ENCODE results near the gene RCBTB1.

The RCBTB1 gene

DNA sequence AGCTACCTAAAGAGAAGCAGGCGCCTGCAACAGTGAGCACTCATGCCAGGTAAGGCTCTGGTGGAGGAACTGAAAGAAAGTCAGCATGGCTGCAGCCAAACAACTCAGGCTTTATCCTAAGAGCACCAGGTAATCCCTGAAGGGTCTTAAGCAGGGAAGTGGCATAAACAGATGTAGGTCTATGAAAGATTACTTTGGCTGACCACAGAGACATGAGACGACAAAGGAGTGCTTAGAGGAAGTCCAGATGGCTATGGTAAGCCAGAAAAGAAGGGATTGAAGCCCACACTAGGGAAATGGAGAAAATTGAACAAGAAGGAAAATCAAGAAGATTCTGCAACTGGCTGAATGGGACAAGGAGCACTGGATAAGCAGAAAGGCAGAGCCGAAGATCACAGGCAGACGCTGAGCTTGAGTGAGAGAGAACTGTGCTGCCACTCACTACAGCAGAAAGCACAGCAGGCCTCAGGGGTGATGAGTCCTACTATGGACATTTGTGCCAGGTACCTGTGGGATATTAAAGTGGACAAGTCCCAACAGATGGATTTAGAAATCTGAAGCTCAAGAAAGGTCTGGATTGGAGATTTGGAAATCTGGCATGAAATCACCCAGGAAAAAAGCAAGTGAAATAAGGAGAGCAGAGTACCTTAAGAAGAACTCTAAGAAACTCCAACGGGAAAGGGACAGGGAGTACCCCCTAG, 4.2 kb downstream of the RCBTB1 start:
- TF ChIP-seq, protein P1, sequence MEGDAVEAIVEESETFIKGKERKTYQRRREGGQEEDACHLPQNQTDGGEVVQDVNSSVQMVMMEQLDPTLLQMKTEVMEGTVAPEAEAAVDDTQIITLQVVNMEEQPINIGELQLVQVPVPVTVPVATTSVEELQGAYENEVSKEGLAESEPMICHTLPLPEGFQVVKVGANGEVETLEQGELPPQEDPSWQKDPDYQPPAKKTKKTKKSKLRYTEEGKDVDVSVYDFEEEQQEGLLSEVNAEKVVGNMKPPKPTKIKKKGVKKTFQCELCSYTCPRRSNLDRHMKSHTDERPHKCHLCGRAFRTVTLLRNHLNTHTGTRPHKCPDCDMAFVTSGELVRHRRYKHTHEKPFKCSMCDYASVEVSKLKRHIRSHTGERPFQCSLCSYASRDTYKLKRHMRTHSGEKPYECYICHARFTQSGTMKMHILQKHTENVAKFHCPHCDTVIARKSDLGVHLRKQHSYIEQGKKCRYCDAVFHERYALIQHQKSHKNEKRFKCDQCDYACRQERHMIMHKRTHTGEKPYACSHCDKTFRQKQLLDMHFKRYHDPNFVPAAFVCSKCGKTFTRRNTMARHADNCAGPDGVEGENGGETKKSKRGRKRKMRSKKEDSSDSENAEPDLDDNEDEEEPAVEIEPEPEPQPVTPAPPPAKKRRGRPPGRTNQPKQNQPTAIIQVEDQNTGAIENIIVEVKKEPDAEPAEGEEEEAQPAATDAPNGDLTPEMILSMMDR (IDR thresholded peaks at IDR 0.05; ENCODE audit: low read depth, low read length): no peak
- no peaks in the 10 kb centered on the region for H3K9me3 ChIP-seq (ENCODE audit: severe bottlenecking)
- peaks cover 18% of the 10 kb centered on the region for H3K36me3 ChIP-seq
- H3K4me3 ChIP-seq (ENCODE audit: low read depth, low read length): peak overlapping the region; percentile 9
- no peaks in the 10 kb centered on the region for H3K27me3 ChIP-seq (ENCODE audit: insufficient read depth, low read depth, severe bottlenecking)
- peak; percentile 51 for DNase-seq
- H3K27ac ChIP-seq: peak overlapping the region; percentile 94

DNA sequence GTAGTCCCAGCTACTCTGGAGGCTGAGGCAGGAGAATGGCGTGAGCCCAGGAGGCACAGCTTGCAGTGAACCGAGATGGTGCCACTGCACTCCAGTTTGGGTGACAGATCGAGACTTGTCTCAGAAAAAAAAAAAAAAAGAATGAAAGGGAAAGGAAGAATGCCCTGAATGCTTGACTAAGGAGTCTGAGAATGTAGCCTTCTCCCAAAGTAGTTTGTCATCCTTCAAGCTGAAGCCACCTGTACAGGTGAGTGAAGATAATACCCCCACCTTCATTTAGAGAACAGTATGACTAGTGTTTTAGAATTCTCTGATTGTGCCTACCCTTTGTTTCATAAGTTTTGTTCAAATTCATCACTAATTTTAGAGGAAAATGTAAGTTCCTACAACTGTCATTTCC, 5.9 kb downstream of the RCBTB1 start:
- Histone ChIP-seq H3K4me3 (ENCODE audit: low read depth, low read length) (no peak overlapping the region), H3K9me3 (ENCODE audit: severe bottlenecking) (no peaks in the 10 kb centered on the region), H3K27ac (no peak overlapping the region), H3K36me3 (peaks cover 18% of the 10 kb centered on the region), H3K27me3 (ENCODE audit: insufficient read depth, low read depth, severe bottlenecking) (no peaks in the 10 kb centered on the region)
- TF ChIP-seq, protein P1 (IDR thresholded peaks at IDR 0.05; ENCODE audit: low read depth, low read length): no peak
- DNase-seq: no peak

DNA sequence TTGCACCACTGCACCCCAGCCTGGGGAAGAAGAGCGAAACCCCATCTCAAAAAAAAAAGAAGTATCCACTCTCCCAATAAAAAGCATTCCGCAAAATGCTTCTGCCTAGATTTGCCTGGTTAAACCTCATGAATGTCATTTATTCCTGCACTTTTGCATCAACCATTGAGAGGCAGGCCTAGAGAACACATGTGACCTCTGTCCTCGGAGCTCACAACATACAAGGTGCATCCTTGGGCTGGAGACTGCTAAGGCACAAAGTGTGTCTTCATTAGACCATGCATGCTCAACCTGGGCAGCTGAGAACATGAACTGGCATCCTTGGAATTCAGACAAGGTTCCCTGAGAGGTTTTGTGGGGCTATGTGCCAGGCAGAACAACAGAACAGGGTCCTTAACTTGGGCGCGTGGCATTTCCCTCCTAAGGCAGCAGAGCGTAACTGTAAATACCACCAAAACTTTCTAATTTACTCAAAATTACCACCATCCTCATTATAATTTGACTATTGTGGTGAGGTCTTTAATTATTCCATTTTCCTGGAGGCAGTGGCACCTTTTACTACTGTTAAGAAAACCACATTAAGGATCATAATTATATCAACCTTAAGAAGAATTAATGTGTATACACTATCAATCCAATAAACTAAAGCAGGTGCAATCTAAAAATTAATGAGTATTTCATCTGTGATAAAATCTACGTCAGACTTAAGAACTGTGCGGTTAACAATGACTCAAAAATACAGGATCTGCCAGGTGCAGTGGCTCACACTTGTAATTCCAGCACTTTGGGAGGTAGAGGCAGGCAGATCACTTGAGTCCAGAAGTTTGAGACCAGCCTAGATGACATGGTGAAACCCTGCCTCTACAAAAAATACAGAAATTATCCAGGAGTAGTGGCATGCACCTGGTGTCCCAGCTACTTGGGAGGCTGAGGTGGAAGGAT, 13.8 kb downstream of the RCBTB1 start:
- no peak overlapping the region for H3K27ac ChIP-seq
- H3K4me3 ChIP-seq (ENCODE audit: low read depth, low read length): no peak overlapping the region
- no peak for DNase-seq
- H3K36me3 ChIP-seq: peaks cover 4% of the 10 kb centered on the region
- no peaks in the 10 kb centered on the region for H3K9me3 ChIP-seq (ENCODE audit: severe bottlenecking)
- no peaks in the 10 kb centered on the region for H3K27me3 ChIP-seq (ENCODE audit: insufficient read depth, low read depth, severe bottlenecking)
- TF ChIP-seq, protein P1 (IDR thresholded peaks at IDR 0.05; ENCODE audit: low read depth, low read length): no peak

DNA sequence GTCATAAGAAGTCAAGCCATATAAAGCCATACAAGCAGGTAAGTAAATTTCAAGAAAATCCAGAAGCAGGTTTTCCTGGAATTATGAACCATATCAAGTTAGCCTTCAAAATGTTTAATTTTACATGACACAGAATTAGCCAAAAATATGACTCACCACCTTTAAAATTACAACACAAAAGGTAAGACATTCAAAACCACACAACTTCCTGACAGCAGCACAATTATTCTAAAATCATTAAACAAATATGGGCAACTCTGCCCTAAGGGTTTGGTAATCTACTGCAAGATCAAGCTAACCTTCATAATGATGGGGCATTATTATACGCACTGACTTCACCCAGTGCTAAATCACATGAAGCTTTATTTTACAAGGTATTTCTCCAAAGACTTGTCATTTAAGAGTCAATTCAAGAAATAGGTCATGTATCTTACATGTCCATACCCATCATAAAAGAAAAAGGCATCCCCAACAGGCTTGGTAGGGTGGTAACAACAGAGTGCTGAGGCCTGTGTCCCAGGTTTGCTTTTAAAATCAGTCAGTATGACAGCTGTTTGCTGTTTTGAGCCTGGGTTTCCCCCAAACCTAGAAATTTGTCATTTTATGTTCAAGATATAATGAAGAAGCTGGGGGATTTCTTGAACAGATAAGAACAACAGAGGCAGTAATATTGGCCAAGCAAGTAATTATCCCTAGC, 15.2 kb downstream of the RCBTB1 start:
- H3K4me3 ChIP-seq (ENCODE audit: low read depth, low read length): no peak overlapping the region
- no peaks in the 10 kb centered on the region for H3K27me3 ChIP-seq (ENCODE audit: insufficient read depth, low read depth, severe bottlenecking)
- peaks cover 7% of the 10 kb centered on the region for H3K36me3 ChIP-seq
- H3K27ac ChIP-seq: no peak overlapping the region
- TF ChIP-seq, protein P1 (IDR thresholded peaks at IDR 0.05; ENCODE audit: low read depth, low read length): no peak
- no peaks in the 10 kb centered on the region for H3K9me3 ChIP-seq (ENCODE audit: severe bottlenecking)
- DNase-seq: no peak

DNA sequence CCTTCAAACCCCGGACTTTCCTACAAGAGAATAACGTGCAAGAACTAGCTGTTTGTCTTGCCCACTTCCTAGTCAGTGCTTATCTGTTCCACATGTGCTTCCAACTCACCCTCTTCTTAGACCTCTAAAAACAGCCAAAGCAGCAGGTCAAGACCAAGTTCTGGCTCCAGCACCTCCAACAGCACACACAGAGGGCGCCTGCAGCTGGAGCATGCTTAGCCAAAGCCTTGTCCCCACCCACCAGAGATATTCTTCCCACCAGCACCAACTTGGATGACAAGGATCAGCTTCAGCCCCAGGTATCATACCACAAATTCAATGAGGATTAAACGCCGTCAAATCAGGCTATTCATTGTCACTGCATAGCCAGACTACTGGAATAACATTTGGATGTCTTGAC, 17.9 kb downstream of the RCBTB1 start:
- Histone ChIP-seq H3K27me3 (ENCODE audit: insufficient read depth, low read depth, severe bottlenecking) (no peaks in the 10 kb centered on the region), H3K27ac (no peak overlapping the region), H3K4me3 (ENCODE audit: low read depth, low read length) (no peak overlapping the region), H3K9me3 (ENCODE audit: severe bottlenecking) (no peaks in the 10 kb centered on the region), H3K36me3 (peaks cover 13% of the 10 kb centered on the region)
- TF ChIP-seq, protein P1 (IDR thresholded peaks at IDR 0.05; ENCODE audit: low read depth, low read length): no peak
- peak; percentile 10 for DNase-seq

All from WERI-Rb-1 (cell line).